A549 (cell line): Measurements from ENCODE around the gene TACC3. TPM values are rescaled to one million over a fixed set of nuclear protein-coding genes. Genes with fewer than 3 reads are reported as not detected.

ENCODE experiments used
- ATAC-seq, 2 experiments: fragments of 200-7000 bp in 1 of 2; fragments of >200 bp in 1 of 2; cut with Nextera tagmentation in 1 of 2; cut with Tn5 transposase in 1 of 2; 3 replicates each; pipeline versions ENCODE4 v1.8.0 to v1.9.1; 2018 to 2020; ENCODE audit warnings: mild to moderate bottlenecking in 1 of 2, moderate library complexity in 1 of 2
- CTCF ChIA-PET: fragments of 300-600 bp; sonication (Branson Sonifier 250); formaldehyde crosslinking; extraction: SDS; loops from one replicate; lab custom pipeline; 2021; ENCODE audit warnings: antibody characterized with exemption, inconsistent platforms; lab: Yijun Ruan, JAX
- POLR2A ChIA-PET: fragments of 350-600 bp; formaldehyde crosslinking; extraction: SDS; loops from one replicate; lab custom pipeline; 2021; ENCODE audit warnings: antibody characterized with exemption, inconsistent platforms; lab: Yijun Ruan, JAX
- DNase-seq, 2 experiments: peaks; one replicate each; pipeline versions ENCODE4 v3.0.0 to v3.0.0-alpha.2; 2011 to 2016; ENCODE audit warnings: low read depth in 1 of 2, low spot score in 1 of 2
- FAIRE-seq: peaks from 2 replicates; lab custom pipeline; 2011; peaks lifted over from hg19 to GRCh38; lab: Jason Lieb, UNC
- H3K27ac ChIP-seq, 2 experiments: fragments of >200 bp; sonication (Bioruptor Twin); formaldehyde crosslinking; 3 replicates each; pipeline ENCODE4 v1.5.1; 2016 to 2017
- H3K4me1 ChIP-seq: fragments of >200 bp; sonication (Bioruptor Twin); formaldehyde crosslinking; 3 replicates; pipeline ENCODE4 v1.6.1; 2016
- H3K4me2 ChIP-seq: fragments of >200 bp; sonication (Bioruptor Twin); formaldehyde crosslinking; 3 replicates; pipeline ENCODE4 v1.6.1; 2016
- H3K4me3 ChIP-seq: fragments of >200 bp; sonication (Bioruptor Twin); formaldehyde crosslinking; 3 replicates; pipeline ENCODE4 v1.5.1; 2016
- H3K9me3 ChIP-seq: fragments of >200 bp; sonication (Bioruptor Twin); formaldehyde crosslinking; 3 replicates; pipeline ENCODE4 v1.6.1; 2016
- ATOH8 ChIP-seq: fragments of 250-450 bp; sonication (Bioruptor Pico); IDR thresholded peaks from 2 replicates; pipeline ENCODE4 v1.5.0; 2020; ENCODE audit warnings: low read depth, mild to moderate bottlenecking, moderate library complexity
- CHD2 ChIP-seq: fragments of 150-350 bp; IDR thresholded peaks from 2 replicates; pipeline ENCODE4 v1.6.1; 2014; ENCODE audit warnings: low read length; ENCODE audit not compliant: partially characterized antibody
- CTCF ChIP-seq: fragments of >200 bp; sonication (Bioruptor Twin); formaldehyde crosslinking; IDR thresholded peaks from 3 replicates; pipeline ENCODE4 v1.5.1; 2016
- EP300 ChIP-seq, 2 experiments: fragments of >200 bp; sonication (Bioruptor Twin); formaldehyde crosslinking; IDR thresholded peaks; 2 replicates in 1 of 2; 3 replicates in 1 of 2; pipeline ENCODE4 v1.6.1; 2016 to 2017
- GATA3 ChIP-seq: IDR thresholded peaks from 2 replicates; pipeline ENCODE4 v1.6.1; 2012; ENCODE audit warnings: borderline replicate concordance
- HOXB13 ChIP-seq: fragments of 250-450 bp; sonication (Bioruptor Pico); IDR thresholded peaks from 2 replicates; pipeline ENCODE4 v1.5.0; 2020; ENCODE audit warnings: low read depth, mild to moderate bottlenecking, moderate library complexity
- KDM5A ChIP-seq: fragments of 200-600 bp; sonication (generic); IDR thresholded peaks from 2 replicates; pipeline ENCODE4 v1.6.1; 2016; ENCODE audit warnings: antibody characterized with exemption, mild to moderate bottlenecking
- MAFK ChIP-seq: fragments of 450-650 bp; IDR thresholded peaks from 2 replicates; pipeline ENCODE4 v1.6.1; 2014; ENCODE audit not compliant: partially characterized antibody
- MAZ ChIP-seq: fragments of 150-350 bp; IDR thresholded peaks from 2 replicates; pipeline ENCODE4 v1.6.1; 2014; ENCODE audit warnings: antibody characterized with exemption, low read depth, low read length, borderline replicate concordance
- PBX3 ChIP-seq: IDR thresholded peaks from 2 replicates; pipeline ENCODE4 v1.6.1; 2012
- POLR2A ChIP-seq: IDR thresholded peaks from 2 replicates; pipeline ENCODE4 v1.6.1; 2012; ENCODE audit warnings: mild to moderate bottlenecking, low read length
- POLR2AphosphoS2 ChIP-seq: conservative IDR thresholded peaks from 2 replicates; pipeline ENCODE4 v1.6.1; 2012; ENCODE audit warnings: low read length, improper control_type of control experiment, inconsistent platforms
- RAD21 ChIP-seq, 2 experiments: fragments of >200 bp in 1 of 2; sonication (Bioruptor Twin) in 1 of 2; formaldehyde crosslinking in 1 of 2; IDR thresholded peaks in 1 of 2; conservative IDR thresholded peaks in 1 of 2; 2 replicates in 1 of 2; 3 replicates in 1 of 2; pipeline ENCODE4 v1.6.1; 2012 to 2018; ENCODE audit warnings: inconsistent platforms in 1 of 2
- SMC3 ChIP-seq: fragments of >200 bp; sonication (Bioruptor Twin); formaldehyde crosslinking; IDR thresholded peaks from 3 replicates; pipeline ENCODE4 v1.6.1; 2018; ENCODE audit warnings: inconsistent platforms
- USF2 ChIP-seq: fragments of 450-650 bp; IDR thresholded peaks from 2 replicates; pipeline ENCODE4 v1.6.1; 2014; ENCODE audit warnings: antibody characterized with exemption
- ZFP36 ChIP-seq: fragments of 450-650 bp; IDR thresholded peaks from 2 replicates; pipeline ENCODE4 v1.6.1; 2014; ENCODE audit warnings: borderline replicate concordance; ENCODE audit not compliant: partially characterized antibody
- ZNF302 ChIP-seq: fragments of 250-450 bp; sonication (Bioruptor Pico); IDR thresholded peaks from 2 replicates; pipeline ENCODE4 v1.9.0; 2021; ENCODE audit warnings: inconsistent platforms, mild to moderate bottlenecking, moderate library complexity
- ZSCAN20 ChIP-seq: fragments of 250-450 bp; sonication (Bioruptor Pico); IDR thresholded peaks from 2 replicates; pipeline ENCODE4 v1.8.0; 2022; ENCODE audit warnings: mild to moderate bottlenecking, moderate library complexity
- WGBS: methylation state at CpG from one replicate; pipeline ENCODE4 v1.1.6; 2017; ENCODE audit errors: missing lambda C conversion rate; 5-methylcytosine and 5-hydroxymethylcytosine counted together
- polyA plus RNA-seq, 4 experiments: library from polyadenylated mRNA; depleted of rRNA in 3 of 4; stranded (reverse); fragments of >200 nt; fragmentation: RNase III in 1 of 4; extraction: RNeasy Plus Mini Kit Qiagen cat#74134 plus additional on column Dnase treatment in 1 of 4; gene quantifications; 2 replicates in 3 of 4; 3 replicates in 1 of 4; pipeline ENCODE4 v1.2.3, GENCODE V29; 2011 to 2017

Gene TACC3
- polyA plus RNA-seq, 2 of the 4 experiments (the other 2 are of a cell fraction) = 25.9 to 70.6 TPM

GRCh38 chr4:1748465-1748995 lies 27.2 kb downstream of the TACC3 start:
- no peak for FAIRE-seq

GRCh38 chr4:1749370-1749769 lies 28.0 kb downstream of the TACC3 start:
- Histone ChIP-seq H3K4me2 (no peak overlapping the region), H3K9me3 (no peaks in the 10 kb centered on the region), H3K27ac (no peak overlapping the region), H3K4me3 (no peak overlapping the region), H3K4me1 (peaks cover 12% of the 10 kb centered on the region)
- ATAC-seq (no peak), FAIRE-seq (no peak), DNase-seq (no peak)
- CTCF ChIA-PET = interaction anchor here (1.4 to 13.8 kb wide), 7 partner anchors 19 to 151 kb away, joined by 3 to 227 read pairs (median 10); no protein-coding TSS in a partner anchor
- POLR2A ChIA-PET = no interaction called here
- TF ChIP-seq CHD2 = no peak
- TF ChIP-seq MAZ = no peak
- no peak for TF ChIP-seq CTCF
- no peak for TF ChIP-seq MAFK
- no peak for TF ChIP-seq HOXB13 (CRISPR knock-in tag)
- no peak for TF ChIP-seq POLR2A
- no CpG with 5 or more reads among the region's 3 CpGs for WGBS

More at GRCh38 chr4:1748465-1748995, 27.2 kb downstream of the TACC3 start:
- WGBS = 0% methylated on average over 5 of the region's 29 CpGs
- H3K27ac ChIP-seq = peak overlapping the region; percentile 33 to 75; a peak in 2 of 6 replicates
- peak overlapping the region; percentile 66 for H3K4me2 ChIP-seq
- TF ChIP-seq SMC3 (peak; percentile 87), PBX3 (no peak), ATOH8 (CRISPR knock-in tag) (no peak), RAD21 (conservative IDR thresholded peaks at IDR 0.05 in 1 of 2, IDR thresholded peaks at IDR 0.05 in 1 of 2) (peak; percentile 81 to 87), CTCF (peak; percentile 70), USF2 (peak; percentile 43; the same call in 1 of the 2 replicates)
- DNase-seq (peak; percentile 71 to 78), ATAC-seq (peak; percentile 33 to 77; a peak in 5 of 6 replicates)
- no peak overlapping the region for H3K4me3 ChIP-seq
- H3K4me1 ChIP-seq = peaks cover 12% of the 10 kb centered on the region
- H3K9me3 ChIP-seq = no peaks in the 10 kb centered on the region
- POLR2A ChIA-PET = interaction anchor here (0.8 kb wide), 1 partner anchor 122 kb away, joined by 3 read pairs; the partner anchor contains the start of gene NSD2
- CTCF ChIA-PET = interaction anchor here (0.8 to 13.8 kb wide), 27 partner anchors 8 to 162 kb away, joined by 3 to 227 read pairs (median 6); partner anchors contain the start of gene FGFR3

GRCh38 chr4:1749826-1750225 lies 28.5 kb downstream of the TACC3 start:
- ChIA-PET POLR2A (no interaction called here), CTCF (interaction anchor here (2.3 to 13.8 kb wide), 4 partner anchors 20 to 150 kb away, joined by 10 to 227 read pairs (median 18); no protein-coding TSS in a partner anchor)
- peaks cover 12% of the 10 kb centered on the region for H3K4me1 ChIP-seq
- no peak for DNase-seq
- ATAC-seq = no peak
- FAIRE-seq = no peak
- no CpG with 5 or more reads among the region's 14 CpGs for WGBS
- no peak overlapping the region for H3K4me3 ChIP-seq
- H3K9me3 ChIP-seq = no peaks in the 10 kb centered on the region
- no peak overlapping the region for H3K27ac ChIP-seq
- no peak overlapping the region for H3K4me2 ChIP-seq
- no peak for TF ChIP-seq ZFP36
- no peak for TF ChIP-seq RAD21 (conservative IDR thresholded peaks at IDR 0.05 in 1 of 2, IDR thresholded peaks at IDR 0.05 in 1 of 2)
- TF ChIP-seq CTCF = no peak
- TF ChIP-seq KDM5A = no peak
- no peak for TF ChIP-seq EP300 (IDR thresholded peaks at IDR 0.05)
- TF ChIP-seq MAZ = no peak
- TF ChIP-seq POLR2AphosphoS2 = no peak
- TF ChIP-seq GATA3 = no peak
- TF ChIP-seq ZSCAN20 = no peak
- no peak for TF ChIP-seq ZNF302 (CRISPR knock-in tag)
